K562 (cell line): ENCODE data around the gene HEMGN. TPM values are rescaled to one million over a fixed set of nuclear protein-coding genes. Genes with fewer than 3 reads are reported as not detected.
A peak's percentile ranks its signal among the peaks of the same experiment; 100 is the strongest.
"Not testable (repeated sequence)": the region's sequence is repeated elsewhere in the genome, so short reads cannot be mapped to it uniquely, and the experiment has no call there.

ENCODE experiments used
- ATAC-seq: fragments of 200-7000 bp; cut with Tn5 transposase; 3 replicates; pipeline ENCODE4 v1.9.1; 2020; ENCODE audit warnings: moderate library complexity
- BruUV-seq: library from RNA; stranded (reverse); fragments of 400-500 nt; replicated peaks from 2 replicates; lab custom pipeline; 2021; lab: Mats Ljungman, UMichigan
- CTCF ChIA-PET: fragments of 300-600 bp; formaldehyde crosslinking; extraction: SDS; loops from one replicate; lab custom pipeline; 2021; ENCODE audit warnings: low intra/inter-chr PET ratio; lab: Yijun Ruan, JAX
- POLR2A ChIA-PET: fragments of 300-600, 350-650 bp; sonication (Branson Sonifier 250); formaldehyde crosslinking; extraction: SDS; loops from one replicate; lab custom pipeline; 2021; ENCODE audit warnings: antibody characterized with exemption, inconsistent platforms; lab: Yijun Ruan, JAX
- DNase-seq, 4 experiments: peaks; one replicate each; pipeline versions ENCODE4 v3.0.0 to v3.0.0-alpha.2; 2011 to 2018; ENCODE audit warnings: low spot score in 3 of 4, mixed read lengths in 3 of 4; ENCODE audit errors: extremely low read depth in 1 of 4
- FAIRE-seq: peaks from 2 replicates; lab custom pipeline; 2011; peaks lifted over from hg19 to GRCh38; lab: Jason Lieb, UNC
- H2AFZ ChIP-seq: 2 replicates; pipeline ENCODE4 v1.6.0; 2011; ENCODE audit warnings: low read depth, low read length, control low read depth, inconsistent platforms
- H3K27ac ChIP-seq: fragments of 200-600 bp; 3 replicates; pipeline ENCODE4 v1.8.0; 2011; ENCODE audit warnings: low read depth, mild to moderate bottlenecking, control low read depth, inconsistent platforms, low read length, moderate library complexity, mixed read lengths; ENCODE audit errors: extremely low read depth
- H3K27me3 ChIP-seq, 2 experiments: fragments of 300-600 bp in 1 of 2; 2 replicates in 1 of 2; 3 replicates in 1 of 2; pipeline versions ENCODE4 v1.6.0 to v1.8.0; 2011; ENCODE audit warnings: inconsistent platforms in 2 of 2, low read length in 2 of 2, mild to moderate bottlenecking in 1 of 2, mixed read lengths in 1 of 2, moderate library complexity in 1 of 2; ENCODE audit not compliant: control insufficient read depth in 2 of 2, insufficient read depth in 2 of 2
- H3K36me3 ChIP-seq: fragments of 300-600 bp; 3 replicates; pipeline ENCODE4 v1.8.0; 2011; ENCODE audit warnings: mild to moderate bottlenecking, low read length, inconsistent platforms; ENCODE audit not compliant: control insufficient read depth, insufficient read depth
- H3K4me1 ChIP-seq, 2 experiments: fragments of 200-600 bp in 1 of 2; replicated peaks in 1 of 2; 2 replicates in 1 of 2; 3 replicates in 1 of 2; pipeline versions ENCODE4 v1.5.1 to v1.8.0; 2011; ENCODE audit warnings: inconsistent platforms in 2 of 2, low read length in 2 of 2, mild to moderate bottlenecking in 1 of 2, mixed read lengths in 1 of 2, moderate library complexity in 1 of 2; ENCODE audit not compliant: control insufficient read depth in 2 of 2, insufficient read depth in 2 of 2
- H3K4me2 ChIP-seq: 2 replicates; pipeline ENCODE4 v1.6.1; 2011; ENCODE audit warnings: low read length, control low read depth, inconsistent platforms, mixed read lengths; ENCODE audit not compliant: insufficient read depth
- H3K4me3 ChIP-seq: fragments of 200-600 bp; sonication (generic), shearing (Covaris generic); 2 replicates; pipeline ENCODE4 v1.5.1; 2016; ENCODE audit warnings: control low read depth, inconsistent platforms
- H3K79me2 ChIP-seq: fragments of 200-600 bp; 3 replicates; pipeline ENCODE4 v1.8.0; 2011; ENCODE audit warnings: low read length, inconsistent platforms; ENCODE audit not compliant: control insufficient read depth, insufficient read depth
- H3K9ac ChIP-seq, 2 experiments: 2 replicates each; pipeline versions ENCODE4 v1.6.0 to v1.6.1; 2011; ENCODE audit warnings: low read depth in 2 of 2, low read length in 2 of 2, control low read depth in 1 of 2, inconsistent platforms in 1 of 2, mild to moderate bottlenecking in 1 of 2, mixed read lengths in 1 of 2; ENCODE audit not compliant: insufficient read depth in 1 of 2
- H3K9me1 ChIP-seq: one replicate; pipeline ENCODE4 v1.6.0; 2011; ENCODE audit warnings: inconsistent platforms, mild to moderate bottlenecking, low read length, moderate library complexity; ENCODE audit not compliant: control insufficient read depth, insufficient read depth
- H3K9me3 ChIP-seq: replicated peaks from 2 replicates; pipeline ENCODE4 v1.5.1; 2011; ENCODE audit warnings: low read depth, low read length, inconsistent platforms; ENCODE audit not compliant: control insufficient read depth, insufficient read depth
- H4K20me1 ChIP-seq: replicated peaks from 2 replicates; pipeline ENCODE4 v1.6.1; 2011; ENCODE audit warnings: low read length, inconsistent platforms, mixed read lengths; ENCODE audit not compliant: control insufficient read depth, insufficient read depth
- CBX1 ChIP-seq: sonication (generic); IDR thresholded peaks from 2 replicates; pipeline ENCODE4 v1.6.1; 2016; ENCODE audit warnings: antibody characterized with exemption, low read depth, mild to moderate bottlenecking
- ELF4 ChIP-seq: fragments of 450-650 bp; formaldehyde crosslinking; IDR thresholded peaks from 2 replicates; pipeline ENCODE4 v1.4.0; 2022; ENCODE audit warnings: missing genetic modification characterization
- HNRNPH1 ChIP-seq: fragments of 200-400 bp; formaldehyde crosslinking; optimal IDR thresholded peaks from 2 replicates; pipeline ENCODE3; 2017; ENCODE audit warnings: low read depth, mild to moderate bottlenecking, low read length, moderate library complexity
- KDM1A ChIP-seq, 2 experiments: fragments of 450-650 bp; IDR thresholded peaks; 2 replicates each; pipeline ENCODE4 v1.6.1; 2016; ENCODE audit warnings: mild to moderate bottlenecking in 2 of 2
- MBD2 ChIP-seq: sonication (generic); IDR thresholded peaks from 2 replicates; pipeline ENCODE4 v1.6.1; 2016; ENCODE audit warnings: low read depth, borderline replicate concordance
- PML ChIP-seq: IDR thresholded peaks from 2 replicates; pipeline ENCODE4 v1.6.1; 2012; ENCODE audit warnings: low read length, inconsistent platforms
- RBM25 ChIP-seq: fragments of 200-400 bp; formaldehyde crosslinking; IDR thresholded peaks from 2 replicates; pipeline ENCODE4 v1.6.1; 2018; ENCODE audit warnings: low read length, low read depth, moderate library complexity; ENCODE audit not compliant: severe bottlenecking
- TCF7 ChIP-seq: sonication (generic); IDR thresholded peaks from 2 replicates; pipeline ENCODE4 v1.6.1; 2016; ENCODE audit warnings: antibody characterized with exemption, borderline replicate concordance
- ZNF146 ChIP-seq: IDR thresholded peaks from one replicate; pipeline ENCODE4 v1.6.1; 2018; ENCODE audit warnings: missing compliant biosample characterization; ENCODE audit not compliant: unreplicated experiment
- ZNF699 ChIP-seq: fragments of 250-450 bp; sonication (Bioruptor Pico); IDR thresholded peaks from 2 replicates; pipeline ENCODE4 v1.8.0; 2021; ENCODE audit warnings: mild to moderate bottlenecking, moderate library complexity; ENCODE audit not compliant: insufficient replicate concordance
- WGBS: fragments of 100-300 bp; shearing (Covaris generic); methylation state at CpG from one replicate; pipeline ENCODE4 v1.1.6; 2016; ENCODE audit warnings: low coverage, mixed read lengths; ENCODE audit not compliant: insufficient coverage; ENCODE audit errors: missing lambda C conversion rate; 5-methylcytosine and 5-hydroxymethylcytosine counted together
- in situ Hi-C: fragments of 300-500 bp; cut with MboI; formaldehyde crosslinking; loops from 4 replicates; pipeline ENCODE4 v1.15.0; 2018; ENCODE audit warnings: inconsistent platforms, mixed read lengths
- intact Hi-C: fragments of 100-400 bp; cut with micrococcal nuclease; formaldehyde crosslinking; loops from 2 replicates; pipeline ENCODE4 v1.14.2; 2022
- polyA plus RNA-seq, 8 experiments: library from polyadenylated mRNA; depleted of rRNA in 4 of 8; stranded (reverse) in 5 of 8; unstranded in 3 of 8; fragments of >200 nt; fragmentation: Nextera tagmentation in 2 of 8; fragmentation: Illumina TruSeq in 1 of 8; extraction: Ambion mirVana in 2 of 8; extraction: Trizol in 1 of 8; gene quantifications; 2 replicates each; pipeline versions ENCODE4 v1.2.1 to v1.2.3, GENCODE V29; 2011 to 2014; ENCODE audit warnings: inconsistent platforms in 1 of 8, missing spikeins in 1 of 8
- total RNA-seq, 7 experiments: library from RNA; depleted of rRNA in 6 of 7; stranded (reverse); fragments of >200 nt in 6 of 7; fragmentation: Illumina TruSeq in 2 of 7; extraction: Trizol in 2 of 7; gene quantifications; 2 replicates each; pipeline versions ENCODE4 v1.2.1 to v1.2.3, GENCODE V29; 2011 to 2021; ENCODE audit warnings: low replicate concordance in 1 of 7
- TF ChIP-seq, protein P1 (sequence below), 2 experiments: IDR thresholded peaks in 1 of 2; conservative IDR thresholded peaks in 1 of 2; 2 replicates each; pipeline ENCODE4 v1.6.1; 2016; ENCODE audit warnings: low read depth in 2 of 2, mild to moderate bottlenecking in 1 of 2, missing compliant biosample characterization in 1 of 2, missing genetic modification characterization in 1 of 2, moderate library complexity in 1 of 2

The HEMGN gene
- total and polyA plus RNA-seq, 9 of the 15 experiments (the other 6 are each of a cell fraction or from before 2014, with no cell fraction given): 56.3 to 258 (median 137) TPM

DNA sequence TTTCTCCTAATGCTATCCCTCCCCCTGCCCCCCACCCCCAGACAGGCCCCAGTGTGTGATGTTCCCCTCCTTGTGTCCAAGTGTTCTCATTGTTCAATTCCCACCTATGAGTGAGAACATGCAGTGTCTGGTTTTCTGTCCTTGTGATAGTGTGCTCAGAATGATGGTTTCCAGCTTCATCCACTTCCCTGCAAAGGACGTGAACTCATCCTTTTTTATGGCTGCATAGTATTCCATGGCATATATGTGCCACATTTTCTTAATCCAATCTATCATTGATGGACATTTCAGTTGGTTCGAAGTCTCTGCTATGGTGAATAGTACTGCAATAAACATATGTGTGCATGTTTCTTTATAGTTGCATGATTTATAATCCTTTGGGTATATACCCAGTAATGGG, 7.5 kb upstream of the HEMGN start:
- H2AFZ ChIP-seq, H4K20me1 ChIP-seq, in situ Hi-C loops, DNase-seq, H3K4me3 ChIP-seq, intact Hi-C loops, ATAC-seq, H3K9me3 ChIP-seq, H3K9ac ChIP-seq, BruUV-seq, CTCF ChIA-PET, H3K36me3 ChIP-seq, H3K9me1 ChIP-seq, FAIRE-seq, H3K27ac ChIP-seq, H3K4me2 ChIP-seq, H3K27me3 ChIP-seq: not testable (repeated sequence)
- Histone ChIP-seq H3K79me2 (peaks cover 18% of the 10 kb centered on the region), H3K4me1 (peaks cover 34 to 42% of the 10 kb centered on the region in 2 experiments; a peak in 4 of 5 replicates)
- POLR2A ChIA-PET: interaction anchor here (1.2 to 1.6 kb wide), 2 partner anchors 16 to 42 kb away, joined by 3 to 4 read pairs; no protein-coding TSS in a partner anchor
- TF ChIP-seq ZNF146 (CRISPR knock-in tag) (peak; percentile 98), RBM25 (peak; percentile 47), KDM1A (IDR thresholded peaks at IDR 0.05) (peak in 1 of 2 experiments; percentile 30; a peak in 1 of 4 replicates)
- 90% methylated on average over 2 of the region's 2 CpGs for WGBS

DNA sequence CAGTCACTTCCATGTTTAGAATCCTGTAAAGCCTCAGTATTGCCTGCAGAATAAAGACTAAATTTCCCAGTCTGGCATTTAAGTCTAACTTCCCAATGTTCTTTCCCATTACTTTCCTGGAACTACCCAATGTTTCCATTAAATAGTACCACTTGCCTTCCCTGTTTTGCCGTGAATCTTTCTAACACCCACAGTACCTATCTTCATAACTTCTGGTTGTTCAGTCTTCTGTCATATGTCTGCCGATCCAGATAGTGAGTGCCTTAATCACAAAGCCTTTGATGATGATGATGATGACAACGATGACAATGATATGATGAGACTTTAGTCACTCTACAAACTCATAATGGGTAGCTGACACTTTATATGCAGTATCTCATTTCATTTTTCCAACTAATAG, 6.6 kb upstream of the HEMGN start:
- H3K4me1 ChIP-seq: peaks cover 34 to 50% of the 10 kb centered on the region in 2 experiments; a peak in 4 of 5 replicates
- 0% methylated on average over 3 of the region's 3 CpGs for WGBS
- H3K27me3 ChIP-seq: no peaks in the 10 kb centered on the region
- H3K4me3 ChIP-seq: no peak overlapping the region
- H4K20me1 ChIP-seq: no peaks in the 10 kb centered on the region
- intact Hi-C loops (loop anchor here (5.0 kb wide), 1 partner anchor 238 kb away; no protein-coding TSS in a partner anchor), in situ Hi-C loops (no loop called here)
- peaks cover 27% of the 10 kb centered on the region for H3K79me2 ChIP-seq
- no peaks in the 10 kb centered on the region for H3K9me3 ChIP-seq
- no peaks in the 10 kb centered on the region for H3K36me3 ChIP-seq
- peak overlapping the region; percentile 35 for H2AFZ ChIP-seq
- peak overlapping the region; percentile 79 for H3K27ac ChIP-seq
- ATAC-seq (no peak), FAIRE-seq (peak; percentile 19), DNase-seq (peak in 2 of 4 experiments; percentile 38 to 40)
- H3K9me1 ChIP-seq: no peaks in the 10 kb centered on the region
- peak overlapping the region in 1 of 2 experiments; percentile 43; a peak in 2 of 4 replicates for H3K9ac ChIP-seq
- CTCF ChIA-PET: no interaction called here
- POLR2A ChIA-PET: interaction anchor here (0.7 to 3.3 kb wide), 8 partner anchors 10 to 54 kb away, joined by 3 to 10 read pairs (median 4); no protein-coding TSS in a partner anchor
- H3K4me2 ChIP-seq: peak overlapping the region; percentile 69
- BruUV-seq: no TSS peak
- TF ChIP-seq HNRNPH1 (no peak), PML (no peak), ELF4 (no peak), CBX1 (no peak), ZNF699 (CRISPR knock-in tag) (no peak), TCF7 (peak; percentile 89), MBD2 (no peak)
- TF ChIP-seq, protein P1, sequence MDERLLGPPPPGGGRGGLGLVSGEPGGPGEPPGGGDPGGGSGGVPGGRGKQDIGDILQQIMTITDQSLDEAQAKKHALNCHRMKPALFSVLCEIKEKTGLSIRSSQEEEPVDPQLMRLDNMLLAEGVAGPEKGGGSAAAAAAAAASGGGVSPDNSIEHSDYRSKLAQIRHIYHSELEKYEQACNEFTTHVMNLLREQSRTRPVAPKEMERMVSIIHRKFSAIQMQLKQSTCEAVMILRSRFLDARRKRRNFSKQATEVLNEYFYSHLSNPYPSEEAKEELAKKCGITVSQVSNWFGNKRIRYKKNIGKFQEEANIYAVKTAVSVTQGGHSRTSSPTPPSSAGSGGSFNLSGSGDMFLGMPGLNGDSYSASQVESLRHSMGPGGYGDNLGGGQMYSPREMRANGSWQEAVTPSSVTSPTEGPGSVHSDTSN (CRISPR knock-in tag; IDR thresholded peaks at IDR 0.05; ENCODE audit: low read depth): no peak
- TF ChIP-seq, protein P1 (tag; conservative IDR thresholded peaks at IDR 0.05; ENCODE audit: low read depth): peak; percentile 51; the same call in 1 of the 2 replicates
